Spleen (tissue), 11 donors: ENCODE results near the gene AP5Z1. TPM values are rescaled to one million over a fixed set of nuclear protein-coding genes. Genes with fewer than 3 reads are reported as not detected.

Experiments
- DNase-seq: peaks from one replicate; pipeline ENCODE4 v3.0.0-alpha.2; 2020
- H3K27ac ChIP-seq, 8 donors: fragments of 200-600 bp; sonication (generic) in 7 of 8; 1 replicate in 4 of 8; 2 replicates in 4 of 8; pipeline versions ENCODE4 v1.5.0 to v1.8.0; 2016 to 2021; ENCODE audit warnings: inconsistent platforms in 4 of 8, mild to moderate bottlenecking in 4 of 8, moderate library complexity in 1 of 8
- H3K27me3 ChIP-seq, 7 donors: fragments of 200-600 bp; sonication (generic) in 6 of 7; replicated peaks in 1 of 7; 1 replicate in 4 of 7; 2 replicates in 3 of 7; pipeline versions ENCODE4 v1.5.0 to v1.8.0; 2016 to 2021; ENCODE audit warnings: inconsistent platforms in 3 of 7, mild to moderate bottlenecking in 1 of 7
- H3K36me3 ChIP-seq, 6 donors: fragments of 200-600 bp; sonication (generic) in 5 of 6; 1 replicate in 4 of 6; 2 replicates in 2 of 6; pipeline versions ENCODE4 v1.5.0 to v1.8.0; 2016 to 2021; ENCODE audit warnings: inconsistent platforms in 2 of 6
- H3K4me1 ChIP-seq, 6 donors: fragments of 200-600 bp; sonication (generic) in 5 of 6; 1 replicate in 3 of 6; 2 replicates in 3 of 6; pipeline versions ENCODE4 v1.5.0 to v1.8.0; 2016 to 2021; ENCODE audit warnings: inconsistent platforms in 3 of 6
- H3K4me3 ChIP-seq, 8 donors: fragments of 200-600 bp; sonication (generic) in 7 of 8; 1 replicate in 4 of 8; 2 replicates in 4 of 8; pipeline versions ENCODE4 v1.5.0 to v1.8.0; 2016 to 2021; ENCODE audit warnings: inconsistent platforms in 4 of 8, mild to moderate bottlenecking in 4 of 8, moderate library complexity in 2 of 8
- H3K9me3 ChIP-seq, 8 donors: fragments of 200-600 bp; sonication (generic) in 7 of 8; 1 replicate in 4 of 8; 2 replicates in 4 of 8; pipeline versions ENCODE4 v1.5.0 to v1.8.0; 2016 to 2021; ENCODE audit warnings: inconsistent platforms in 4 of 8
- CTCF ChIP-seq, 11 experiments: fragments of 200-600 bp in 7 of 11; fragments of 450-650 bp in 4 of 11; sonication (generic) in 4 of 11; IDR thresholded peaks in 8 of 11; conservative IDR thresholded peaks in 3 of 11; 1 replicate in 7 of 11; 2 replicates in 4 of 11; pipeline versions ENCODE4 v1.4.0 to v1.8.0; 2016 to 2021; ENCODE audit warnings: antibody characterized with exemption in 11 of 11, inconsistent platforms in 4 of 11, mild to moderate bottlenecking in 1 of 11
- POLR2A ChIP-seq, 3 donors: fragments of 450-650 bp; IDR thresholded peaks; one replicate each; pipeline ENCODE4 v1.5.1; 2017; ENCODE audit warnings: antibody characterized with exemption in 3 of 3, mild to moderate bottlenecking in 1 of 3
- POLR2AphosphoS5 ChIP-seq, 3 donors: sonication (generic); formaldehyde crosslinking; IDR thresholded peaks; one replicate each; pipeline ENCODE4 v1.5.1; 2017; ENCODE audit warnings: antibody characterized with exemption in 3 of 3
- WGBS, 5 donors: extraction: QIAGEN DNeasy Blood & Tissue Kit in 3 of 5; methylation state at CpG; one replicate each; pipeline versions ENCODE4 v1.1.5 to v1.1.7; 2013 to 2018; 5-methylcytosine and 5-hydroxymethylcytosine counted together
- intact Hi-C: fragments of 100-400 bp; cut with DNase I; formaldehyde crosslinking; loops from one replicate; pipeline ENCODE4 v1.15.0; 2023; ENCODE audit warnings: low total_unique reads
- polyA plus RNA-seq, 3 donors: library from polyadenylated mRNA; stranded (reverse); fragments of 200-250 nt; gene quantifications; one replicate each; pipeline ENCODE4 v1.2.1, GENCODE V29; 2013
- total RNA-seq, 7 donors: library from RNA; depleted of rRNA in 3 of 7; stranded (reverse); fragments of >200 nt in 3 of 7; fragmentation: NEBNext Ultra II Directional in 4 of 7; extraction: Animal tissue kit (Norgen Biotek cat#: 25700) in 4 of 7; gene quantifications; one replicate each; pipeline versions ENCODE4 v1.1.0 to v1.2.1, GENCODE V29; 2016 to 2021
- donor health status: healthy with polysubstance abuse.
- donor health status: DM: no; HTN: no; CAD: no; lungs with moderate emphysema.
- donor health status: DM: no; HTN: no; CAD: no.
- donor health status: Bipolar disorder and iron deficiency.
- donor health status: healthy.
- donor health status: DM: no; HTN: no; CAD: no.
- donor health status: DM: yes; HTN: yes; CAD: no.

The AP5Z1 gene
- total and polyA plus RNA-seq, 10 donors = 39.3 to 156 (median 64.7) TPM

- Histone ChIP-seq H3K36me3 (peaks cover 0 to 63% (median 8%) of the 10 kb centered on the region in 6 donors), H3K27me3 (no peaks in the 10 kb centered on the region), H3K4me3 (no peak overlapping the region), H3K4me1 (peaks cover 30 to 77% (median 60%) of the 10 kb centered on the region in 6 donors), H3K27ac (peak overlapping the region in 5 of 8 donors; percentile 89 to 95 (median 94)), H3K9me3 (no peaks in the 10 kb centered on the region)
- no peak for DNase-seq
- 92 to 96% (median 94%) methylated on average over 13 to 14 of the region's 14 CpGs for WGBS, 5 donors
- intact Hi-C loops = no loop called here
- TF ChIP-seq POLR2A (IDR thresholded peaks at IDR 0.05) = no peak
- no peak for TF ChIP-seq CTCF (IDR thresholded peaks at IDR 0.05 in 8 of 11, conservative IDR thresholded peaks at IDR 0.05 in 3 of 11)
- peak in 1 of 3 donors; percentile 19 for TF ChIP-seq POLR2AphosphoS5 (IDR thresholded peaks at IDR 0.05)
These were observed 26.1 kb upstream of the AP5Z1 start for GRCh38 chr7:4749363-4749762.

- TF ChIP-seq POLR2AphosphoS5 (IDR thresholded peaks at IDR 0.05) (no peak), POLR2A (IDR thresholded peaks at IDR 0.05) (no peak), CTCF (IDR thresholded peaks at IDR 0.05 in 8 of 11, conservative IDR thresholded peaks at IDR 0.05 in 3 of 11) (no peak)
- Histone ChIP-seq H3K36me3 (peaks cover 3 to 68% (median 12%) of the 10 kb centered on the region in 6 donors), H3K27ac (peak overlapping the region in 4 of 8 donors; percentile 38 to 95 (median 92)), H3K9me3 (no peaks in the 10 kb centered on the region), H3K27me3 (no peaks in the 10 kb centered on the region), H3K4me3 (no peak overlapping the region), H3K4me1 (peaks cover 25 to 77% (median 57%) of the 10 kb centered on the region in 6 donors)
- DNase-seq = no peak
- intact Hi-C loops = loop anchor here (10.0 kb wide), 1 partner anchor 135 kb away; no protein-coding TSS in a partner anchor
- 89 to 94% (median 93%) methylated on average over 12 to 15 of the region's 15 CpGs for WGBS, 5 donors
These were observed 25.6 kb upstream of the AP5Z1 start for GRCh38 chr7:4749798-4750197.

- Histone ChIP-seq H3K4me3 (no peak overlapping the region), H3K36me3 (peaks cover 10 to 84% (median 29%) of the 10 kb centered on the region in 6 donors), H3K4me1 (peaks cover 15 to 61% (median 40%) of the 10 kb centered on the region in 6 donors), H3K9me3 (no peaks in the 10 kb centered on the region), H3K27ac (peak overlapping the region in 1 of 8 donors; percentile 6), H3K27me3 (no peaks in the 10 kb centered on the region)
- TF ChIP-seq POLR2AphosphoS5 (IDR thresholded peaks at IDR 0.05) (peak in 1 of 3 donors; percentile 34), CTCF (IDR thresholded peaks at IDR 0.05 in 8 of 11, conservative IDR thresholded peaks at IDR 0.05 in 3 of 11) (no peak)
- DNase-seq = no peak
- intact Hi-C loops = loop anchor here (10.0 kb wide), 1 partner anchor 137 kb away; no protein-coding TSS in a partner anchor
- WGBS, 5 donors = 93 to 97% (median 95%) methylated on average over 10 to 20 of the region's 20 CpGs
These were observed 23.9 kb upstream of the AP5Z1 start for GRCh38 chr7:4751398-4751947.

- Histone ChIP-seq H3K27me3 (no peaks in the 10 kb centered on the region), H3K9me3 (no peaks in the 10 kb centered on the region), H3K27ac (peak overlapping the region in 1 of 8 donors; percentile 16), H3K4me3 (no peak overlapping the region), H3K4me1 (peaks cover 0 to 37% (median 16%) of the 10 kb centered on the region in 6 donors), H3K36me3 (peaks cover 10 to 88% (median 52%) of the 10 kb centered on the region in 6 donors)
- TF ChIP-seq POLR2AphosphoS5 (IDR thresholded peaks at IDR 0.05) = peak; percentile 41 to 75 (median 58)
- TF ChIP-seq POLR2A (IDR thresholded peaks at IDR 0.05) = no peak
- peak; percentile 85 to 96 (median 90) for TF ChIP-seq CTCF (IDR thresholded peaks at IDR 0.05 in 8 of 11, conservative IDR thresholded peaks at IDR 0.05 in 3 of 11)
- DNase-seq = peak; percentile 96
- WGBS, 5 donors = 44 to 53% (median 52%) methylated on average over 13 to 31 of the region's 31 CpGs
- intact Hi-C loops = loop anchor here (10.0 kb wide), 1 partner anchor 139 kb away; no protein-coding TSS in a partner anchor
These were observed 21.6 kb upstream of the AP5Z1 start for GRCh38 chr7:4753598-4754432.
